ENCODE results near the gene IDH3G.
A peak's percentile ranks its signal among the peaks of the same experiment; 100 is the strongest.

Gene IDH3G

GRCh38 chrX:153784325-153784967 lies 9.7 kb downstream of the IDH3G start:
- no peak for DNase-seq

- DNase-seq = no peak
These were observed 10.7 kb downstream of the IDH3G start for GRCh38 chrX:153783378-153784013.

- DNase-seq = no peak
These were observed 11.3 kb downstream of the IDH3G start for GRCh38 chrX:153782871-153783270.

- DNase-seq = peak; percentile 58
These were observed 11.9 kb downstream of the IDH3G start for GRCh38 chrX:153782313-153782712.

GRCh38 chrX:153781428-153782047 lies 12.6 kb downstream of the IDH3G start:
- no peak for DNase-seq

- DNase-seq = no peak
These were observed 13.3 kb downstream of the IDH3G start, which contains the start of gene SRPK3 for GRCh38 chrX:153780678-153781427. Gene SRPK3, plus strand, starts transcription at chrX:153781041. Its CDS starts 46 bp downstream, at chrX:153781087.

GRCh38 chrX:153779891-153780677 lies 14.1 kb downstream of the IDH3G start:
- no peak for DNase-seq

GRCh38 chrX:153778684-153779101 lies 15.5 kb downstream of the IDH3G start:
- DNase-seq = no peak

GRCh38 chrX:153778181-153778580 lies 16.0 kb downstream of the IDH3G start:
- DNase-seq = no peak

- DNase-seq = no peak
These were observed 16.7 kb downstream of the IDH3G start for GRCh38 chrX:153777261-153778090.

- DNase-seq = no peak
These were observed 17.5 kb downstream of the IDH3G start for GRCh38 chrX:153776611-153777045.

- no peak for DNase-seq
These were observed 18.0 kb downstream of the IDH3G start for GRCh38 chrX:153776120-153776599.

- DNase-seq = no peak
These were observed 18.7 kb downstream of the IDH3G start for GRCh38 chrX:153775293-153776119.

- no peak for DNase-seq
These were observed 19.4 kb downstream of the IDH3G start for GRCh38 chrX:153774576-153775292.

- no peak for DNase-seq
These were observed 20.2 kb downstream of the IDH3G start for GRCh38 chrX:153773741-153774575.

GRCh38 chrX:153773218-153773611 lies 21.0 kb downstream of the IDH3G start:
- DNase-seq = no peak

GRCh38 chrX:153772316-153773217 lies 21.6 kb downstream of the IDH3G start:
- DNase-seq = no peak
